Subcutaneous adipose tissue (tissue), 4 donors: ENCODE results near the gene HMGA1. TPM values are rescaled to one million over a fixed set of nuclear protein-coding genes. Genes with fewer than 3 reads are reported as not detected.

Experiments
- CTCF ChIP-seq: fragments of 450-650 bp; IDR thresholded peaks from one replicate; pipeline ENCODE4 v1.5.1; 2016; ENCODE audit warnings: low read depth, mild to moderate bottlenecking, control low read depth, antibody characterized with exemption, moderate library complexity
- total RNA-seq, 4 donors: library from RNA; depleted of rRNA; stranded (reverse); fragments of >200 nt; gene quantifications; one replicate each; pipeline ENCODE4 v1.1.0, GENCODE V29; 2016

The HMGA1 gene
- total RNA-seq, 4 donors from 2014 or later, result 10.3 to 21.4 (median 13.5) TPM

DNA sequence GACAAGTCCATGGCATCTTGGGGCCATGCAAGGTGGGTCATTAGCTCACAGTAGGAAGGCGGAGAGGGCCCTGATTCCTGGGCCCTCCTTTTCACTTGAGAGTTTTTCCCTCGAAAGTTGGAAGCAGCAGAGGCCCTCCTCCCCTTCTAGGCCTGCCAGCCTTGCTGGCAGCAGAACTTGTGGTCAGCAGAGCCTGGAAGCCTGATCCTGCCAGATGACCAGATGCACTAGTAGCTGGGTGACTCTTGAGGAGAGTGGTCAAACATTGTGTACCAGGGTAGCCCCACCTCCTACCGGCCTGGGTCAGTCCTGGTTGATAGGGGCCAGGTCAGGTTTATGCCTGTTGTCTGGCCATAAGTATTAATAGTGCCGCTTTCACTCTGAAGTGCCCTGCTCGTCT, 3.8 kb upstream of the HMGA1 start:
- TF ChIP-seq CTCF, result no peak

DNA sequence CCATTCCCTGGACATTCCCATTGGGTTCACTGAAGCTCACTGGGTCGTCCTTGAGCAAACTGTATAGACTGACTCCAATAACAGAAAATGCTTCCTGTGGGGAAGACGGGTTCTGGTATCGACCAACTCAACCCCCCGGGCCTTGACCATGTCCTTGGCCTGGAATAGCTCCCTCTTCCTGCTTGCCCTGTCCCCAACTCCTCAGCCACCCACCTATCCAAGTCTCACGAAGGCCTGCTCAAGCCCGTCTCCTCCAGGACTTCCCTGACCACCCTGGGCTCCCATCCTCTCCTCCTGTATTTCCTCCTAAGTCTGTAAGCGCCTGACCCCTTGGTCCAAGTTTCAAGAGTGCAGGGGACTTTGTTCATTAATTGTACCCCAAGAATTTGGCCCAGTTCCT, 2.8 kb upstream of the HMGA1 start:
- no peak for TF ChIP-seq CTCF

DNA sequence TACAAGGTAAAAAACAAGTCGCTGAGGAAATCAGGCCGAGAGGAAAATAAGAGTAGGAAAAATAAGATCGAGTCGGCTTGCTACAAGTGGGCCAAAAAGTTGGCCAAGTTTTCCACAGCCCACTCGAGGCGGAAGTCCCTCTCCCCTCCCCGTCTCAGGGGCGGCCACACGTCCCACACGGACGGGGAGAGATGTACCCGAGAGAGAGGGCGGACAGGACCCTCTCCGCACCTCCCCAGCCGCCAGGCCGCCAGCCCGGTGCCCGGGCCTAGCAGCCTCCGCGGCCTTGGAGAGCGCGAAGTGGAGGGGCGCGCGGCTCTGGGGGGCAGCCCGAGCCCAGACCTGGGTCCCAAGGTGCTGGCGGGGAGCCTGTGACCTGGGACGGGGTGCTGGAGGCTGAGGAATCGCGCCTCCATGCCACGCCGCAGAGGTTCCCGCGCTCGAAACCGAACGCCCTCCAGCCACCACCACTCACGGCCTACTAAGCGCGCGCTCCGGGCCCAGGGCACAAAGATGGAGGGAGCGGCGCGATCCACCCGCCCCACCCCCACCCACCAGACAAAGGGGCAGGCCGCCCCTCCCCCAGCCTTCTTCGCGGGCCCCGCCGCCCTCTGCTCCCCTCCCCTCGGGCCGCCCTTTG, 1.9 kb upstream of the HMGA1 start:
- no peak for TF ChIP-seq CTCF

- no peak for TF ChIP-seq CTCF
Observed at GRCh38 chr6:34235307-34236130, 1.2 kb upstream of the HMGA1 start.

GRCh38 chr6:34236131-34236442, 586 bp upstream of the HMGA1 start:
- no peak for TF ChIP-seq CTCF

DNA sequence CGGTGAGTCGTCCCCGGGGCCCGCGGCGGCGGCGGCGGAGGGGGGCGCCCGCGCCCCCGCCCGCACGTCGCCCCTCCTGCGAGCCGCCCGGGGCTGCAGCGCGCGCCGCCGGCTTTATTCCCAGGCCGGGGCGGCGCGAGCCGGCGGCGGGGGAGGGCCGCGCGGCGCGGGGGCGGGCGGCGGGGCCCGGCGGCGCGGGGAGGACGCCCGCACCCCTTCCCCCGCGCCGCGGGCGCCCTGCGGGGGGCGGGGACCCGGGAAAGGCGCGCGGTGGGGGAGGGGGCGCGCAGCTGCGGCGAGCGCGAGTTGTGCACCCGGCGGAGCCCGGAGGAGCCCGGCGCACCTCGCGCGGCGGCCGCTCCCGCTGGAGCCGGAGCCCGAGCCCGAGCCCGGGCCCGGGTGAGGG, 646 bp downstream of the HMGA1 start:
- TF ChIP-seq CTCF, result no peak

GRCh38 chr6:34237722-34238584, 1.3 kb downstream of the HMGA1 start:
- no peak for TF ChIP-seq CTCF
